Measurements from ENCODE around the gene TTLL12. TPM values are rescaled to one million over a fixed set of nuclear protein-coding genes. Genes with fewer than 3 reads are reported as not detected.

TTLL12 gene
- total RNA-seq, 1 donor from 2014 or later = 36.6 TPM

- H3K9me3 Mint-ChIP-seq (ENCODE audit: unreplicated experiment) = peaks cover 2% of the 10 kb centered on the region
- peak; percentile 71 for TF ChIP-seq CTCF (IDR thresholded peaks at IDR 0.05; ENCODE audit: partially characterized antibody, unreplicated experiment)
- H3K4me3 Mint-ChIP-seq (ENCODE audit: unreplicated experiment) = no peak overlapping the region
- H3K27me3 Mint-ChIP-seq (ENCODE audit: unreplicated experiment) = peaks cover 5% of the 10 kb centered on the region
- peak; percentile 71 for DNase-seq
- H3K27ac Mint-ChIP-seq (ENCODE audit: unreplicated experiment) = peak overlapping the region; percentile 68
- no peaks in the 10 kb centered on the region for H3K36me3 Mint-ChIP-seq (ENCODE audit: unreplicated experiment)
- no peaks in the 10 kb centered on the region for H3K4me1 Mint-ChIP-seq (ENCODE audit: low read depth, unreplicated experiment)
Measured at GRCh38 chr22:43136255-43136654, 50.7 kb downstream of the TTLL12 start.

GRCh38 chr22:43135565-43135964, 51.4 kb downstream of the TTLL12 start:
- no peak overlapping the region for H3K4me3 Mint-ChIP-seq (ENCODE audit: unreplicated experiment)
- no peaks in the 10 kb centered on the region for H3K4me1 Mint-ChIP-seq (ENCODE audit: low read depth, unreplicated experiment)
- no peaks in the 10 kb centered on the region for H3K36me3 Mint-ChIP-seq (ENCODE audit: unreplicated experiment)
- no peak overlapping the region for H3K27ac Mint-ChIP-seq (ENCODE audit: unreplicated experiment)
- no peak for DNase-seq
- H3K27me3 Mint-ChIP-seq (ENCODE audit: unreplicated experiment) = peaks cover 5% of the 10 kb centered on the region
- peaks cover 2% of the 10 kb centered on the region for H3K9me3 Mint-ChIP-seq (ENCODE audit: unreplicated experiment)
- TF ChIP-seq CTCF (IDR thresholded peaks at IDR 0.05; ENCODE audit: partially characterized antibody, unreplicated experiment) = no peak

GRCh38 chr22:43134553-43134952, 52.4 kb downstream of the TTLL12 start:
- no peak for DNase-seq
- no peaks in the 10 kb centered on the region for H3K36me3 Mint-ChIP-seq (ENCODE audit: unreplicated experiment)
- no peak overlapping the region for H3K27ac Mint-ChIP-seq (ENCODE audit: unreplicated experiment)
- H3K9me3 Mint-ChIP-seq (ENCODE audit: unreplicated experiment) = peaks cover 2% of the 10 kb centered on the region
- H3K4me1 Mint-ChIP-seq (ENCODE audit: low read depth, unreplicated experiment) = no peaks in the 10 kb centered on the region
- TF ChIP-seq CTCF (IDR thresholded peaks at IDR 0.05; ENCODE audit: partially characterized antibody, unreplicated experiment) = no peak
- peaks cover 5% of the 10 kb centered on the region for H3K27me3 Mint-ChIP-seq (ENCODE audit: unreplicated experiment)
- H3K4me3 Mint-ChIP-seq (ENCODE audit: unreplicated experiment) = no peak overlapping the region

- Mint-ChIP-seq H3K36me3 (ENCODE audit: unreplicated experiment) (no peaks in the 10 kb centered on the region), H3K9me3 (ENCODE audit: unreplicated experiment) (peaks cover 2% of the 10 kb centered on the region), H3K27ac (ENCODE audit: unreplicated experiment) (no peak overlapping the region), H3K27me3 (ENCODE audit: unreplicated experiment) (peaks cover 8% of the 10 kb centered on the region), H3K4me1 (ENCODE audit: low read depth, unreplicated experiment) (no peaks in the 10 kb centered on the region), H3K4me3 (ENCODE audit: unreplicated experiment) (no peak overlapping the region)
- no peak for TF ChIP-seq CTCF (IDR thresholded peaks at IDR 0.05; ENCODE audit: partially characterized antibody, unreplicated experiment)
- DNase-seq = no peak
Measured at GRCh38 chr22:43133401-43133800, 53.5 kb downstream of the TTLL12 start.

- peaks cover 6% of the 10 kb centered on the region for H3K27me3 Mint-ChIP-seq (ENCODE audit: unreplicated experiment)
- DNase-seq = no peak
Measured at GRCh38 chr22:43131773-43132501, 55.0 kb downstream of the TTLL12 start.

More at GRCh38 chr22:43131773-43132501, 55.0 kb downstream of the TTLL12 start:
- no peak overlapping the region for H3K4me3 Mint-ChIP-seq (ENCODE audit: unreplicated experiment)
- peaks cover 2% of the 10 kb centered on the region for H3K9me3 Mint-ChIP-seq (ENCODE audit: unreplicated experiment)
- no peaks in the 10 kb centered on the region for H3K36me3 Mint-ChIP-seq (ENCODE audit: unreplicated experiment)
- no peak overlapping the region for H3K27ac Mint-ChIP-seq (ENCODE audit: unreplicated experiment)
- H3K4me1 Mint-ChIP-seq (ENCODE audit: low read depth, unreplicated experiment) = no peaks in the 10 kb centered on the region
- TF ChIP-seq CTCF (IDR thresholded peaks at IDR 0.05; ENCODE audit: partially characterized antibody, unreplicated experiment) = no peak

Data from glutamatergic neuron (in vitro differentiated cells).